Caco-2 (cell line): ENCODE measurements around the gene KDM2B. TPM values are rescaled to one million over a fixed set of nuclear protein-coding genes. Genes with fewer than 3 reads are reported as not detected.

ENCODE experiments used
- BruUV-seq: library from RNA; stranded (reverse); fragments of 400-500 nt; replicated peaks from 2 replicates; lab custom pipeline; 2021; lab: Mats Ljungman, UMichigan
- CTCF ChIA-PET: fragments of 300-600 bp; sonication (Branson Sonifier 250); formaldehyde crosslinking; loops from one replicate; lab custom pipeline; 2022; ENCODE audit warnings: antibody characterized with exemption; lab: Charles Lee
- POLR2A ChIA-PET: fragments of 300-600 bp; sonication (Branson Sonifier 250); formaldehyde crosslinking; loops from one replicate; lab custom pipeline; 2022; ENCODE audit warnings: antibody characterized with exemption; lab: Charles Lee
- DNase-seq, 2 experiments: peaks; one replicate each; pipeline versions ENCODE4 v3.0.0 to v3.0.0-alpha.2; 2020 to 2022
- H3K27me3 ChIP-seq: replicated peaks from 2 replicates; pipeline ENCODE4 v1.6.0; 2011; ENCODE audit warnings: low read length; ENCODE audit not compliant: control insufficient read depth, insufficient read depth
- H3K36me3 ChIP-seq: 2 replicates; pipeline ENCODE4 v1.5.1; 2011; ENCODE audit warnings: low read length; ENCODE audit not compliant: control insufficient read depth, insufficient read depth
- H3K4me1 ChIP-seq: fragments of 250-450 bp; sonication (Bioruptor Pico); 2 replicates; pipeline ENCODE4 v1.5.1; 2020; ENCODE audit warnings: mild to moderate bottlenecking
- H3K4me3 ChIP-seq: 2 replicates; pipeline ENCODE4 v1.5.1; 2011; ENCODE audit warnings: low read depth, mild to moderate bottlenecking, control low read depth, low read length
- H3K9me3 ChIP-seq: fragments of 250-450 bp; sonication (Bioruptor Pico); 2 replicates; pipeline ENCODE4 v1.5.1; 2020; ENCODE audit warnings: mild to moderate bottlenecking, moderate library complexity
- H3K27ac Mint-ChIP-seq: one replicate; pipeline ENCODE4 v1.8.0; 2022; ENCODE audit warnings: mixed read lengths; ENCODE audit not compliant: unreplicated experiment
- H3K27me3 Mint-ChIP-seq: one replicate; pipeline ENCODE4 v1.8.0; 2022; ENCODE audit warnings: mixed read lengths; ENCODE audit not compliant: insufficient read depth, unreplicated experiment
- H3K36me3 Mint-ChIP-seq: one replicate; pipeline ENCODE4 v1.8.0; 2022; ENCODE audit warnings: mild to moderate bottlenecking, mixed read lengths; ENCODE audit not compliant: insufficient read depth, unreplicated experiment
- H3K4me1 Mint-ChIP-seq: one replicate; pipeline ENCODE4 v1.8.0; 2022; ENCODE audit warnings: low read depth, mixed read lengths; ENCODE audit not compliant: unreplicated experiment
- H3K4me3 Mint-ChIP-seq: one replicate; pipeline ENCODE4 v1.8.0; 2022; ENCODE audit warnings: mild to moderate bottlenecking, moderate library complexity, mixed read lengths; ENCODE audit not compliant: unreplicated experiment
- H3K9me3 Mint-ChIP-seq: one replicate; pipeline ENCODE4 v1.8.0; 2022; ENCODE audit warnings: mixed read lengths; ENCODE audit not compliant: unreplicated experiment
- intact Hi-C: fragments of 100-400 bp; cut with micrococcal nuclease; formaldehyde crosslinking; loops from one replicate; pipeline ENCODE4 v1.10.0; 2022; ENCODE audit not compliant: unreplicated experiment
- total RNA-seq: library from RNA; stranded (reverse); gene quantifications from 2 replicates; pipeline ENCODE4 v1.2.3, GENCODE V29; 2022
- TF ChIP-seq, protein P1 (sequence below), 2 experiments: fragments of 200-600 bp in 1 of 2; IDR thresholded peaks; 1 replicate in 1 of 2; 2 replicates in 1 of 2; pipeline versions ENCODE4 v1.5.1 to v1.8.0; 2011 to 2022; ENCODE audit warnings: antibody characterized with exemption in 1 of 2, control low read depth in 1 of 2, inconsistent platforms in 1 of 2, low read depth in 1 of 2, low read length in 1 of 2, mild to moderate bottlenecking in 1 of 2, moderate library complexity in 1 of 2; ENCODE audit not compliant: insufficient read depth in 1 of 2, severe bottlenecking in 1 of 2, unreplicated experiment in 1 of 2

Gene KDM2B
- total RNA-seq, 1 experiment from 2014 or later = 48.4 TPM

DNA sequence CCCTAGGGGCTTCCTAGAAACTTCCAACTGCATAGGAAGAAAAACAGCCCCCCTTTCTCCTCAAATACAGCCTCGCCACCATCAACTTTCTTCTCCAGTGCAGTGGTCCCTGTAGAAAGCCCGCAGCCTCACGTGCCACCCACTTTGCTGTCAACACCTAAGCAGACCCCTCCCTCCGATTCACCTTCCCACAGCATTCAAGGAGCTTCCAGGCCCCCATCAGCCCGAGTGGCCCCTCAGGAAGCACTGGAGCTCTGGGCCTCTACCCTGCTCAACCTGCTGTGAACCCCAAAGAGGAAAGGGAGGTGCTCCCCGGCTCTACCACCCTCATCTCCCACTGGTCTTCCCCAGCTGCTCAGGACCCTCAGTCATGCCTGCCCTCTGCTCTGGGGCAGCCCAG, 125.9 kb downstream of the KDM2B start:
- no peaks in the 10 kb centered on the region for H3K9me3 ChIP-seq
- no peak overlapping the region for H3K4me3 ChIP-seq
- Mint-ChIP-seq H3K27me3 (no peaks in the 10 kb centered on the region), H3K4me1 (peaks cover 7% of the 10 kb centered on the region), H3K4me3 (no peak overlapping the region), H3K27ac (no peak overlapping the region), H3K36me3 (peaks cover 5% of the 10 kb centered on the region), H3K9me3 (no peaks in the 10 kb centered on the region)
- no TSS peak for BruUV-seq
- TF ChIP-seq, protein P1, sequence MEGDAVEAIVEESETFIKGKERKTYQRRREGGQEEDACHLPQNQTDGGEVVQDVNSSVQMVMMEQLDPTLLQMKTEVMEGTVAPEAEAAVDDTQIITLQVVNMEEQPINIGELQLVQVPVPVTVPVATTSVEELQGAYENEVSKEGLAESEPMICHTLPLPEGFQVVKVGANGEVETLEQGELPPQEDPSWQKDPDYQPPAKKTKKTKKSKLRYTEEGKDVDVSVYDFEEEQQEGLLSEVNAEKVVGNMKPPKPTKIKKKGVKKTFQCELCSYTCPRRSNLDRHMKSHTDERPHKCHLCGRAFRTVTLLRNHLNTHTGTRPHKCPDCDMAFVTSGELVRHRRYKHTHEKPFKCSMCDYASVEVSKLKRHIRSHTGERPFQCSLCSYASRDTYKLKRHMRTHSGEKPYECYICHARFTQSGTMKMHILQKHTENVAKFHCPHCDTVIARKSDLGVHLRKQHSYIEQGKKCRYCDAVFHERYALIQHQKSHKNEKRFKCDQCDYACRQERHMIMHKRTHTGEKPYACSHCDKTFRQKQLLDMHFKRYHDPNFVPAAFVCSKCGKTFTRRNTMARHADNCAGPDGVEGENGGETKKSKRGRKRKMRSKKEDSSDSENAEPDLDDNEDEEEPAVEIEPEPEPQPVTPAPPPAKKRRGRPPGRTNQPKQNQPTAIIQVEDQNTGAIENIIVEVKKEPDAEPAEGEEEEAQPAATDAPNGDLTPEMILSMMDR (IDR thresholded peaks at IDR 0.05; ENCODE audit: insufficient read depth in 1 of 2, low read depth in 1 of 2, low read length in 1 of 2, severe bottlenecking in 1 of 2, unreplicated experiment in 1 of 2) = no peak
- no peaks in the 10 kb centered on the region for H3K36me3 ChIP-seq
- peaks cover 6% of the 10 kb centered on the region; the same call in 1 of the 2 replicates for H3K4me1 ChIP-seq
- no peak for DNase-seq
- ChIA-PET CTCF (interaction anchor here (0.9 kb wide), 1 partner anchor 13 kb away, joined by 3 read pairs; no protein-coding TSS in a partner anchor), POLR2A (no interaction called here)
- intact Hi-C loops = no loop called here
- H3K27me3 ChIP-seq = no peaks in the 10 kb centered on the region

DNA sequence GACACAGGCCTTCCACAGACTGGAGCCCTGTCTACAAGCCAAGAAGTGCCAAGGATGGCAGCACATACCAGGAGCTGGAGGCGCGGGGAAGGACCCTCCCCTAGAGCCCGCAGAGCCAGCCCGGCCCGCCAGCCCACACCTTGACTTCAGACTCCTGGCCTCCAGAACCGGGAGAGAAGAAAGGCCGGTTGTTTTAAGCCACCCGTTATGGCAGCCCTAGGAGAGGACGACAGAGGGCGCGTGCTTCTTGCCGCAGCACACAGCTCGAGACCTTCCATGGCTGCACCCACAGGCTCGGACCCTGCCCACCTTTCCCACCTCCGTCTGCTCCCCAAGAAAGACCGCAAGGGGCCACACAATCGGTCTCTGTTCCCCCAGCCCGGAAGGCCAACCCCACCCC, 127.2 kb downstream of the KDM2B start:
- H3K27ac Mint-ChIP-seq = no peak overlapping the region

DNA sequence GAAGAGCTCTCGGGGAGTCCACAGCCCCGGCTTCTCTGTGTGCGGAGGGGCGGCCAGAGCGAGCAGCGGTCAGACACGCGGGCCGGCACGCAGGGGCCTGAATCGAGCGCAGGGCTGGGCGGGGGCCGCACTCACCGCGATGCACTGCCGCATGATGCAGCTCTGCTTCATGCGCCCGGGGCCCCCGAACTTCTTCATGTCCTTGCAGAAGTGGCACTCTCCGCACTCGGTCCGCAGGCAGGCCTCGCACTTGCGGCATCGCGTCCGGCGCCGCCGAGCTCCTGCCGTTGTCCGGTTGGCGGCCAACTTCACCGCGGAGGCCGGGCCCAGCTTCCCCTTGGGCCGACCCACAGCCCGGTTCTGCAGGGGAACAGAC, 127.8 kb downstream of the KDM2B start:
- TF ChIP-seq, protein P1 (IDR thresholded peaks at IDR 0.05; ENCODE audit: insufficient read depth in 1 of 2, low read depth in 1 of 2, low read length in 1 of 2, severe bottlenecking in 1 of 2, unreplicated experiment in 1 of 2) = no peak
- H3K36me3 ChIP-seq = no peaks in the 10 kb centered on the region
- no peaks in the 10 kb centered on the region for H3K9me3 ChIP-seq
- no peaks in the 10 kb centered on the region for H3K9me3 Mint-ChIP-seq
- no TSS peak for BruUV-seq
- intact Hi-C loops = no loop called here
- ChIA-PET POLR2A (no interaction called here), CTCF (no interaction called here)
- H3K4me3 Mint-ChIP-seq = no peak overlapping the region
- peaks cover 10% of the 10 kb centered on the region for H3K36me3 Mint-ChIP-seq
- H3K27ac Mint-ChIP-seq = no peak overlapping the region
- H3K4me1 Mint-ChIP-seq = peaks cover 7% of the 10 kb centered on the region
- no peak for DNase-seq
- no peak overlapping the region for H3K4me3 ChIP-seq
- H3K4me1 ChIP-seq = peaks cover 6% of the 10 kb centered on the region; the same call in 1 of the 2 replicates
- H3K27me3 ChIP-seq = no peaks in the 10 kb centered on the region
- H3K27me3 Mint-ChIP-seq = no peaks in the 10 kb centered on the region

More for the DNA sequence above, 127.2 kb downstream of the KDM2B start:
- H3K27me3 Mint-ChIP-seq = no peaks in the 10 kb centered on the region
- no peak for DNase-seq
- ChIA-PET POLR2A (no interaction called here), CTCF (no interaction called here)
- TF ChIP-seq, protein P1 (IDR thresholded peaks at IDR 0.05; ENCODE audit: insufficient read depth in 1 of 2, low read depth in 1 of 2, low read length in 1 of 2, severe bottlenecking in 1 of 2, unreplicated experiment in 1 of 2) = no peak
- Histone ChIP-seq H3K4me1 (peaks cover 6% of the 10 kb centered on the region; the same call in 1 of the 2 replicates), H3K4me3 (no peak overlapping the region), H3K9me3 (no peaks in the 10 kb centered on the region), H3K27me3 (no peaks in the 10 kb centered on the region), H3K36me3 (no peaks in the 10 kb centered on the region)
- no peak overlapping the region for H3K4me3 Mint-ChIP-seq
- BruUV-seq = no TSS peak
- no peaks in the 10 kb centered on the region for H3K9me3 Mint-ChIP-seq
- H3K4me1 Mint-ChIP-seq = peaks cover 7% of the 10 kb centered on the region
- intact Hi-C loops = no loop called here
- H3K36me3 Mint-ChIP-seq = peaks cover 10% of the 10 kb centered on the region
